Measurements from ENCODE around the gene TEX55. TPM values are rescaled to one million over a fixed set of nuclear protein-coding genes. Genes with fewer than 3 reads are reported as not detected.
"Not testable (repeated sequence)": the region's sequence is repeated elsewhere in the genome, so short reads cannot be mapped to it uniquely, and the experiment has no call there.

The TEX55 gene
- total RNA-seq, 2 experiments from 2014 or later, result not detected

GRCh38 chr3:119156868-119157267 lies 10.9 kb downstream of the TEX55 start:
- ChIA-PET POLR2A (no interaction called here), CTCF (interaction anchor here (0.6 kb wide), 1 partner anchor 82 kb away, joined by 5 read pairs; no protein-coding TSS in a partner anchor)

DNA sequence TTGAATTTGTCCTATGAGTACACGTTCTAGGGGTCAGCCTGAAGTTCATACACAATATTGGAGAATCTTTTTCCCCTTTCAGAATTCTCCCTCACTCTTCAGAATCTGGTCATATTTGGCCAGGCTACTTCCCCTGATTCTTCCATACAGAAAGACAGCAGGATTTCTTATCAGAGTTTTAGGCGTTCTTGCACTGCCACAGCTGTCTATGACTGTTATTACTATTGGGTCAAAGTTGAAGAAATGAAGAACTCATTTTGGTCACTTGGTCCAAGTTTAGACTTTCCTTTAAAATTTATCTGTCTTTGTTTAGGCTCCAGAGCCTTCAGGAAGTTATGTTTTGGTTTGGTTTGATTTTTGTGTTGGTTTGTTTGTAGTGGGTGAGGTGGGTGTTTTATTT lies 12.0 kb downstream of the TEX55 start:
- CTCF ChIA-PET, result no interaction called here

DNA sequence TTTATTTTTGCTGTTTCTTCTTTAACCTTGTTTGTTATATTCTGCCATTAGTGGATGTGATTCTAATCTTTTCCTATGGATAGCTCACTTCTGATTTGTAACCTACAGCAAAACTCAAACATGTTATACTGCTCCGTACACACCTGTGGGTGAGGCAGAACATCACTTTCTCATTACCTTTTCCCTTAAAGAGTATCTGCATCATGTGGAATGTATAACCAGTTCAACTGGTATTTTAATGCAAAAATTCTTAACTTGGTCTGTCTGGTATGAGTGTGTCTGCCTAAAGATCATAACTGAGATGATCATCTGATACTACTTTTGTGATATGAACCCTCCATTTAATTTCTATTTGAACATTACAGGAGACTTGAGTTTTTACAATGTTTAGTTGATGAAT lies 14.4 kb downstream of the TEX55 start:
- ChIA-PET CTCF (no interaction called here), POLR2A (no interaction called here)

More for the DNA sequence above, 12.0 kb downstream of the TEX55 start:
- POLR2A ChIA-PET, result no interaction called here

GRCh38 chr3:119160815-119161214 lies 14.8 kb downstream of the TEX55 start:
- ChIA-PET CTCF (no interaction called here), POLR2A (no interaction called here)

DNA sequence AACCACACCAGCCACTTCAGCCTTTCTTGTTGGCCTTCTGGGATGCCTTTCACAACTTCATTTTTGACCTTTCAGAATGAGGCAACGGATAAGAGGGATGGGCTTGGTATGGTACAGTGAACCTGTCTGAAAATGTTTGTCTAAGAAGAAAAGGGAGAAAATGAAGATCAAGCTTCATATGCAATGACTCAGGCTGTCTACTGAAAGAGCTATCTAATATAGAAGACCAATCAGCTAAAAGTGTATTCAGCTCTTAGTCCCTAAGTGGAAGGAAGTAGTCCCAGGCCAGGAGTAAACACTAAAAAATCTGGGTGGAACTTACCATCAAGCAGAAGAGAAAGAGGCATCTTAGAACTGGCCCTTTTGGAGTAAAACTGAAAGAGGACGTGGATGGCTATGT lies 15.3 kb downstream of the TEX55 start:
- ChIA-PET POLR2A (no interaction called here), CTCF (no interaction called here)

GRCh38 chr3:119164745-119165144 lies 18.8 kb downstream of the TEX55 start:
- POLR2A ChIA-PET, CTCF ChIA-PET: not testable (repeated sequence)

- CTCF ChIA-PET, result interaction anchor here (1.1 kb wide), 1 partner anchor 286 kb away, joined by 3 read pairs; no protein-coding TSS in a partner anchor
- POLR2A ChIA-PET, result no interaction called here
These were observed 24.9 kb downstream of the TEX55 start for GRCh38 chr3:119170821-119171220.

GRCh38 chr3:119173325-119173724 lies 27.4 kb downstream of the TEX55 start, which contains the start of gene UPK1B:
Gene UPK1B, plus strand, starts transcription at chr3:119173598. Its CDS starts 13,144 bp downstream, at chr3:119186742.
- CTCF ChIA-PET, result no interaction called here
- POLR2A ChIA-PET, result no interaction called here

DNA sequence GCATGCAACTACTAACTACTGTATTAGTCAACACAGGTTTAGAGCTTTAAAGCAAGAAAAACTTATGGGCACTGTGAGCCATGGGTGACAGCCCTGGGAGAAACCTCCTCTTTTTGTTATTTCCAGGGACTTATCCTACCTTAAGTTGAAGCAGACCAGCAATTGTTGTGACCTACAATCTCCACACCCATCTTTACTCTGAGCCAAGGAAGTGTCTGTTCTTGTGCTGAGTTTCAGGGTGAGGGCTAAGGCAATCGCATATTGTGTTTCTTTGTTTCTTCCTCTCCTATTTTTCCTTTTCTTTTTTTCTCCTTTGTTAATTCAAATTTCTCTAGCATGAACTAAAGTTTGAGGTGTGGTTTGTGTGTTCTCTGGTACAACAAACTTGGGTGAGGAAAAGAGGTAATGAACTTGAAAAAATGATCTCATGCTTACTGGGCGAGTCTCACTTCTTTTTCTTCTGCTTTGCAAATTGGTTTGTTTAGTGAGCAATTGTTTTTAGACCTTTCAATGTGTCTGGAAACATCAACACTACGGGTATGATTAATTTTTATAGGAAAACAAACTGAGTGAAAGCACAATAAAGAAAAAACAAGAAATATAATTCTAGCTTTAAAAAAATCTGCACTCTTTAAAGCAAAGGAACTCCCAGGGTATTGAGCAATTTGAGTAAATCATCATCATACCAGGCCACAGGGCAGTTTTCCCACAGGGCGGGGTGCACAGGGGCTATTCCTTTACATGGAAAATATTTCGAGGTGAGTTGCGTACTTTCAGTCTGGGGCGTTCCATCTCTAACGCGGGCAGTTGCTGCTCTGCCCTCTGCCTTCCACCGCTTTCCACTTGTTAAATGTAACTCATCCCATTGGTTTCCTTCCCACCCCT lies 30.1 kb downstream of the TEX55 start:
- POLR2A ChIA-PET, result no interaction called here
- CTCF ChIA-PET, result no interaction called here

DNA sequence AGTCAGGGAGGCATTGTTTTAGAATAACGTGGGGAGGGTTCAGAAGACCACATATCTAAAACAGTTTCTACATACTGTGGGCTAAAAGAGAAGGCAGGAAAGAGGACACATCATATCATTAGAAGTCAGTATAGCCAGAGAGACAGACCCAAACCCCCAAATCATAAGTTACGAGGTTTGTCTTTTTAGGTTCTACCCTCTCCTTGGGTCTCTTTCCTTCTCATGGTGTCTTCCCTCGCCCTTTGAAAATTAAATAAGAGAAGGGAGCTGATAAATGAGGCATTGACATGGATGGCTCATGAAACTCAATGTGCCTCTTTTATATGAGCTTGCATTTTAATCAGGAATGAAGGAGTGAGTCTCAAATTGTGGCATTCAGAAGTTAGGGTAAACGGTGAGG lies 30.8 kb downstream of the TEX55 start:
- ChIA-PET CTCF (no interaction called here), POLR2A (no interaction called here)

DNA sequence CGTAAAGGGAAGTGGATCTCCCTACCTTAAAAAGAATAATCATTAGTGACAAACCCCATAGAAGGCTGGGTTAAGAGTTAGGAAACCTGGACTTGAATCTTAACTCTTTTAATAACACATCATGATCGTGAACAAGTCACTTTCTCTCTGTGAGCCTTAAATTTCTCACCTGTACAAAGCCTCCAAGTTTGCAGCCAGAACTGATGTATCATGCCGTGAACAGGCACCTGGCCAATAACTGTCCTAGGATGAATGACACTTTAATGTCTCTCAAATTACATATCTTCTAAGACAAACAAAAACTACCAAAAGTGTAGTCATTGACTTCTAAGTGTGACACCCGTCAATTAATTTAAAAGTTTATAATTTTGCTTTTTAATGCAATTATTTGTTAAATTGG lies 31.4 kb downstream of the TEX55 start:
- CTCF ChIA-PET, result no interaction called here
- POLR2A ChIA-PET, result no interaction called here

GRCh38 chr3:119181765-119182164 lies 35.8 kb downstream of the TEX55 start:
- POLR2A ChIA-PET, result no interaction called here
- CTCF ChIA-PET, result interaction anchor here (1.1 kb wide), 1 partner anchor 16 kb away, joined by 3 read pairs; no protein-coding TSS in a partner anchor

DNA sequence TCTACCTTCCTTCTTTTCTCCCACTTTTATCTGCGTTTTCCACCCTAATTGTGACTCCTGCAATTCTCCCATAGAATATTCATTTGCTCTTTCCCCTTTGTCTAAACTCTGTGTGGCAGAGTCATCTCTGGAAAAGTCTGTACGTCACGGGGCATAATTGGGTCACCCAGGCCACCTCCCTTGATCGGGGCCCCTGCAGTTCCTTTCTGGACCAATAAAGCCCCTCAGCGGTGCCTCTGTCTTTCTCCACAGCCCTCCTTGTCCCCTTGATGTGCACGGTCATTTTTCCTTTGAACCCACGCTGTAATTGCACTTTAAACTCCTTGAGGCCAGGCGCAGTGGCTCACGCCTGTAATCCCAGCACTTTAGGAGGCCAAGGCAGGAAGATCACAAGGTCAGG lies 38.1 kb downstream of the TEX55 start:
- CTCF ChIA-PET, result no interaction called here

DNA sequence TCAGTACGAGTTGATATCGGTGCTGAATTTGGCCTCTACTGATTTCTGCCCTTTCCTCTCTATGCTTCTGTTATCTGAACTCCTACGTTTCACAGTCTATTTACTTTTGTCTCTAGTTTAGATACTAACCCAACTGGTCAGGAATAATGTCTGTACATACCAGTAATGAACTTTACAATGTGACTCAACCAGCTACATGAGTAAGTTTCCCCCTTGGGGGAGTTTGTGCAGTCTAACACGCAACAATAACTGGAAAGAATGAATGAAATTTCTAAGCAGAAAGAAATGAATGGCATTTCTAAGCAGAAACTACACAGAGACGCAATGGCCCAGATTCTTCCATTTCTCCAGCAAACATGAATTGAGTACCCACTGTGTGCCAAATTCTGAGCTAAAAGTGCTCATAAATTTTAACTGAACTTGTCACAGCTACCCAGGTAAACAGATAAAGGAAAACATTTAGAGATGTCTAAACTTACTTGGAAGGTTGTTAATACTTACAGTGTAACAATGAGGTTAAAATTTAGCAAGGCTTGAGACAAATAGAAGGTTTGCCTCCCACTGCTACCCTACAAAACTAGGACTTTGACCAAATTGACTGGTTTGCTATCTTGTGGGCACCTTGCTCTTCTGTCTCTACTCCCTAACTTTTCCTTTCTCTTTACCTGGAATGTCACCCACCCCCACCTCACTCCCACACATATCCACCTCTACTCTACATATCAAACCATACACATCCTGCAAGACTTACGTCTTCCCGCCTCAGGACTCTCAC lies 39.0 kb downstream of the TEX55 start:
- CTCF ChIA-PET, result no interaction called here

More for the DNA sequence above, 38.1 kb downstream of the TEX55 start:
- POLR2A ChIA-PET, result no interaction called here

DNA sequence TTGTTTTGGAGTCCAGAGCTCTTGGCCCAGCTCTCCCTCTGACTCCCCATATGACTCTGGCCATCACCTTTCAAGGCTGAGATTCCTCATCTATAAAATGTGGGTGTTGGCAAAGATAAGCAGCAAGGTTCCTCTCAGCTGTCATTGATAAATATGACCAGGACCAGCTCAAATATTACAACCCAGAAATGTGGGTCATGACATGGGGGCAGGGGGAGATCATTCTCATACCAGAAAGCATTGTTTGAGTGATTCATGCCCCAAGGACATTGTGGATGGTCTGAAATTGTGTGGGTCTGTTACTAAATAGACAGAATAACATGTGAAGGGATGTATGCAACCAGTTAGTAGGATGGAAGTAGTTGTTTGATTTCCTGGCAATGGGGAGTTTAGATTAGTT lies 41.3 kb downstream of the TEX55 start:
- ChIA-PET POLR2A (no interaction called here), CTCF (no interaction called here)

More for the DNA sequence above, 39.0 kb downstream of the TEX55 start:
- POLR2A ChIA-PET, result no interaction called here

- CTCF ChIA-PET, result no interaction called here
- POLR2A ChIA-PET, result no interaction called here
These were observed 45.8 kb downstream of the TEX55 start for GRCh38 chr3:119191800-119192199.

- ChIA-PET CTCF (interaction anchor here (0.6 to 1.1 kb wide), 2 partner anchors 145 to 549 kb away, joined by 3 to 4 read pairs; no protein-coding TSS in a partner anchor), POLR2A (no interaction called here)
These were observed 48.5 kb downstream of the TEX55 start for GRCh38 chr3:119194237-119195150.

DNA sequence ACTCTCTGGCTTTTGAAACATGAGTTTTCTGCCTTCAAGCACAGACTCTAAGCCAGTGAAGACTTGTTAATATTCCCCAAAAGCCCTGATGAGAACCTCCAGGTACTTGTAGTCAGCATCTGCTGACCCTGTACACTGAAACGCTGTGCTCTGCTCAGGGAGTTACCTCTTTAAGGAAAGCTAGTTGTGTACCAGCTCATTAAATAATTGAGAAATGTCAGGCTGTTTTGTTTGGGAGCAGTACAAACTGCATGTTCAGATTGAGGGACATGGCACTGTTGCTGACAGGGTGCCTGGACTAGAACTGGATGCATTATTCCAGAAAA lies 49.1 kb downstream of the TEX55 start:
- CTCF ChIA-PET, result interaction anchor here (1.1 kb wide), 1 partner anchor 144 kb away, joined by 3 read pairs; no protein-coding TSS in a partner anchor

GRCh38 chr3:119195911-119196310 lies 49.9 kb downstream of the TEX55 start:
- CTCF ChIA-PET, result interaction anchor here (1.1 kb wide), 1 partner anchor 144 kb away, joined by 3 read pairs; no protein-coding TSS in a partner anchor

More for the DNA sequence above, 49.1 kb downstream of the TEX55 start:
- POLR2A ChIA-PET, result no interaction called here

More at GRCh38 chr3:119195911-119196310, 49.9 kb downstream of the TEX55 start:
- POLR2A ChIA-PET, result no interaction called here
